HFFc6 (cell line): ENCODE measurements around the gene VSTM2B. TPM values are rescaled to one million over a fixed set of nuclear protein-coding genes. Genes with fewer than 3 reads are reported as not detected.

ENCODE experiments used
- DNase-seq: peaks from one replicate; pipeline ENCODE4 v3.0.0-alpha.2; 2018
- H3K27ac Mint-ChIP-seq: 2 replicates; pipeline ENCODE4 v1.8.0; 2020; ENCODE audit warnings: mild to moderate bottlenecking, mixed read lengths
- H3K27me3 Mint-ChIP-seq: 2 replicates; pipeline ENCODE4 v1.8.0; 2021; ENCODE audit warnings: mild to moderate bottlenecking, moderate library complexity, mixed read lengths; ENCODE audit not compliant: insufficient read depth
- H3K36me3 Mint-ChIP-seq: 2 replicates; pipeline ENCODE4 v1.8.0; 2021; ENCODE audit warnings: low read depth, mixed read lengths
- H3K4me1 Mint-ChIP-seq: 2 replicates; pipeline ENCODE4 v1.8.0; 2020; ENCODE audit warnings: low read depth, mixed read lengths
- H3K4me3 Mint-ChIP-seq: 2 replicates; pipeline ENCODE4 v1.8.0; 2020; ENCODE audit warnings: mild to moderate bottlenecking, moderate library complexity, mixed read lengths
- H3K9me3 Mint-ChIP-seq: 2 replicates; pipeline ENCODE4 v1.8.0; 2020; ENCODE audit warnings: mild to moderate bottlenecking, mixed read lengths
- total RNA-seq, 6 experiments: library from RNA; stranded (reverse); fragmentation: NEBNext Ultra II Directional; extraction: Animal tissue kit (Norgen Biotek cat#: 25700); gene quantifications; 2 replicates in 1 of 6; 3 replicates in 5 of 6; pipeline ENCODE4 v1.2.3, GENCODE V29; 2021
- TF ChIP-seq, protein P1 (sequence below): fragments of 200-600 bp; sonication (generic); IDR thresholded peaks from 2 replicates; pipeline ENCODE4 v1.5.0; 2021; ENCODE audit warnings: antibody characterized with exemption, mild to moderate bottlenecking

The VSTM2B gene
- total RNA-seq, 6 experiments from 2014 or later, result not detected

- Mint-ChIP-seq H3K4me3 (no peak overlapping the region; the same call in 1 of the 2 replicates), H3K27me3 (peaks cover 13% of the 10 kb centered on the region), H3K36me3 (no peaks in the 10 kb centered on the region), H3K27ac (no peak overlapping the region), H3K9me3 (no peaks in the 10 kb centered on the region), H3K4me1 (no peaks in the 10 kb centered on the region; the same call in 1 of the 2 replicates)
- TF ChIP-seq, protein P1, sequence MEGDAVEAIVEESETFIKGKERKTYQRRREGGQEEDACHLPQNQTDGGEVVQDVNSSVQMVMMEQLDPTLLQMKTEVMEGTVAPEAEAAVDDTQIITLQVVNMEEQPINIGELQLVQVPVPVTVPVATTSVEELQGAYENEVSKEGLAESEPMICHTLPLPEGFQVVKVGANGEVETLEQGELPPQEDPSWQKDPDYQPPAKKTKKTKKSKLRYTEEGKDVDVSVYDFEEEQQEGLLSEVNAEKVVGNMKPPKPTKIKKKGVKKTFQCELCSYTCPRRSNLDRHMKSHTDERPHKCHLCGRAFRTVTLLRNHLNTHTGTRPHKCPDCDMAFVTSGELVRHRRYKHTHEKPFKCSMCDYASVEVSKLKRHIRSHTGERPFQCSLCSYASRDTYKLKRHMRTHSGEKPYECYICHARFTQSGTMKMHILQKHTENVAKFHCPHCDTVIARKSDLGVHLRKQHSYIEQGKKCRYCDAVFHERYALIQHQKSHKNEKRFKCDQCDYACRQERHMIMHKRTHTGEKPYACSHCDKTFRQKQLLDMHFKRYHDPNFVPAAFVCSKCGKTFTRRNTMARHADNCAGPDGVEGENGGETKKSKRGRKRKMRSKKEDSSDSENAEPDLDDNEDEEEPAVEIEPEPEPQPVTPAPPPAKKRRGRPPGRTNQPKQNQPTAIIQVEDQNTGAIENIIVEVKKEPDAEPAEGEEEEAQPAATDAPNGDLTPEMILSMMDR, result no peak
- DNase-seq, result peak; percentile 5
Observed at GRCh38 chr19:29576761-29577648, 51.2 kb downstream of the VSTM2B start.

- DNase-seq, result no peak
- Mint-ChIP-seq H3K4me1 (peaks cover 2% of the 10 kb centered on the region; the same call in 1 of the 2 replicates), H3K27me3 (peaks cover 14% of the 10 kb centered on the region)
Observed at GRCh38 chr19:29577649-29577963, 51.8 kb downstream of the VSTM2B start.

DNA sequence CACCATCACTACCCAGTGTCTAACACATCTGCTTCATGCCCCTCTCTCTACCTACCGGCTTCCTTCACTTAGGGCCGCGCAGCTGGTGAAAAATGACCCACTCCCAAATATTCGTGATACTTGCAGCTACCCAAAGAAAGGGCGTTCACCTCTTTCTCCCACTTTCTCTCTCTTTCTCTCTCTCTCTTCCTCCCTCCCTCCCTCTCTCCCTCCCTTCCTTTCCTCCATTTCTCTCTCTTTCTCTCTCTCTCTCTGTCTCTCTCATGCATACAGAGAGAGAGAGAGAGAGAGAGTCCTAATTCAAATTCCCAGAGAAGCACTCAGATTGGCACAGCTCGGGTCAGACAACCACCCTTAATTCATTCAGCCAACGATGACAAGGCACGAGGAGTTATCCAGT, 52.6 kb downstream of the VSTM2B start:
- H3K27me3 Mint-ChIP-seq, result peaks cover 14% of the 10 kb centered on the region
- TF ChIP-seq, protein P1, result no peak
- no peak for DNase-seq
- no peaks in the 10 kb centered on the region for H3K36me3 Mint-ChIP-seq
- no peak overlapping the region for H3K4me3 Mint-ChIP-seq
- peaks cover 10% of the 10 kb centered on the region for H3K4me1 Mint-ChIP-seq
- H3K9me3 Mint-ChIP-seq, result no peaks in the 10 kb centered on the region
- no peak overlapping the region for H3K27ac Mint-ChIP-seq

More at GRCh38 chr19:29577649-29577963, 51.8 kb downstream of the VSTM2B start:
- Mint-ChIP-seq H3K36me3 (no peaks in the 10 kb centered on the region), H3K9me3 (no peaks in the 10 kb centered on the region), H3K4me3 (no peak overlapping the region), H3K27ac (no peak overlapping the region)
- TF ChIP-seq, protein P1, result no peak

- H3K4me1 Mint-ChIP-seq, result peaks cover 18% of the 10 kb centered on the region
- no peak overlapping the region for H3K27ac Mint-ChIP-seq
- TF ChIP-seq, protein P1, result no peak
- H3K36me3 Mint-ChIP-seq, result no peaks in the 10 kb centered on the region
- H3K27me3 Mint-ChIP-seq, result peaks cover 9% of the 10 kb centered on the region
- no peak overlapping the region for H3K4me3 Mint-ChIP-seq
- H3K9me3 Mint-ChIP-seq, result no peaks in the 10 kb centered on the region
- DNase-seq, result no peak
Observed at GRCh38 chr19:29579308-29579910, 53.6 kb downstream of the VSTM2B start.

- peaks cover 9% of the 10 kb centered on the region for H3K27me3 Mint-ChIP-seq
- no peaks in the 10 kb centered on the region for H3K9me3 Mint-ChIP-seq
- no peaks in the 10 kb centered on the region for H3K36me3 Mint-ChIP-seq
- H3K27ac Mint-ChIP-seq, result no peak overlapping the region
- no peak overlapping the region for H3K4me3 Mint-ChIP-seq
- peaks cover 25% of the 10 kb centered on the region for H3K4me1 Mint-ChIP-seq
- TF ChIP-seq, protein P1, result no peak
- no peak for DNase-seq
Observed at GRCh38 chr19:29581398-29581797, 55.6 kb downstream of the VSTM2B start.
